ENCODE results near the gene CHRNA3. TPM values are rescaled to one million over a fixed set of nuclear protein-coding genes. Genes with fewer than 3 reads are reported as not detected.
A peak's percentile ranks its signal among the peaks of the same experiment; 100 is the strongest.

Gene CHRNA3
- total and polyA plus RNA-seq, 5 experiments from 2014 or later: not detected

GRCh38 chr15:78630886-78631633 lies 10.3 kb upstream of the CHRNA3 start:
- Mint-ChIP-seq H3K4me1 (no peaks in the 10 kb centered on the region), H3K27ac (no peak overlapping the region), H3K36me3 (peaks cover 0 to 9% (median 5%) of the 10 kb centered on the region in 3 donors), H3K9me3 (peaks cover 0 to 13% (median 3%) of the 10 kb centered on the region in 9 donors), H3K27me3 (peaks cover 3 to 24% (median 12%) of the 10 kb centered on the region in 5 donors), H3K4me3 (no peak overlapping the region)
- POLR2A ChIA-PET: no interaction called here
- DNase-seq: no peak
- ATAC-seq: no peak

- Mint-ChIP-seq H3K27ac (no peak overlapping the region), H3K36me3 (peaks cover 0 to 9% (median 5%) of the 10 kb centered on the region in 3 donors), H3K27me3 (peaks cover 3 to 22% (median 12%) of the 10 kb centered on the region in 5 donors), H3K9me3 (peaks cover 0 to 13% (median 3%) of the 10 kb centered on the region in 9 donors), H3K4me1 (no peaks in the 10 kb centered on the region), H3K4me3 (no peak overlapping the region)
- POLR2A ChIA-PET: no interaction called here
- DNase-seq (no peak), ATAC-seq (no peak)
Measured at GRCh38 chr15:78629716-78630065, 8.9 kb upstream of the CHRNA3 start.

DNA sequence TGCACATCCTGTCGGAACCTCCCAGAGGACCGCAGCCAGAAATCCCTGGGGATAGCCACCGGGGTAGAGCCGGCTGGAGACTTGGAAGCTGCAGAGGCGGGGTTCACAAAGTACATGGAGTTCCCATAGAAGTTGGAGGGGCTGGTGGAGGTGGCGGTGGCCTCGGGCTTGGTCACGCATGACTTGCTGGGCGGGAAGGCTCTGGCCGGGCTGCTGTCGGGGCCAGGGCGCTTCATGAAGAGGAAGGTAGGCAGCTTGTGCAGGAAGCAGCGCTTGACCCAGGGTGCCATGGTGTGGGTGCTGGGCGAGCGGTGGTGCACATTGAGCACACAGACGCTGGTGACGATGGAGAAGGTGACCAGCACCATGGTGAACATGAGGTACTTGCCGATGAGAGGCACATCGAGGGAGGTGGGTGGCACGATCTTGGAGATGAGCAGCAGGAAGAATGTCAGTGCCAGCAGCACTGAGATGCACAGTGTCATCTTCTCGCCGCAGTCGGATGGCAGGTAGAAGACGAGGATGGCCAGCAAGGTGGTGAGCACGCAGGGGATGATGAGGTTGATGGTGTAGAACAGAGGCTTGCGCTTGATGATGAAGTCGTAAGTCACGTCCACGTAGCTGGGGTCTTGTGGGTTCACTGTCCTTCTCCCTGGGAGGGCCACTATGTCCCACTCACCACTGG lies 8.4 kb upstream of the CHRNA3 start:
- Mint-ChIP-seq H3K36me3 (peaks cover 0 to 9% (median 5%) of the 10 kb centered on the region in 3 donors), H3K27ac (no peak overlapping the region), H3K9me3 (peaks cover 0 to 13% (median 3%) of the 10 kb centered on the region in 9 donors), H3K4me3 (no peak overlapping the region), H3K4me1 (no peaks in the 10 kb centered on the region), H3K27me3 (peaks cover 7 to 28% (median 13%) of the 10 kb centered on the region in 5 donors)
- DNase-seq (no peak), ATAC-seq (no peak)
- POLR2A ChIA-PET: no interaction called here

GRCh38 chr15:78628227-78628626 lies 7.4 kb upstream of the CHRNA3 start:
- H3K27me3 Mint-ChIP-seq: peaks cover 13 to 33% (median 19%) of the 10 kb centered on the region in 5 donors
- H3K4me3 Mint-ChIP-seq: no peak overlapping the region
- H3K27ac Mint-ChIP-seq: no peak overlapping the region
- H3K36me3 Mint-ChIP-seq: peaks cover 0 to 5% (median 4%) of the 10 kb centered on the region in 3 donors
- peaks cover 0 to 6% (median 3%) of the 10 kb centered on the region in 9 donors for H3K9me3 Mint-ChIP-seq
- DNase-seq (no peak), ATAC-seq (no peak)
- H3K4me1 Mint-ChIP-seq: no peaks in the 10 kb centered on the region
- POLR2A ChIA-PET: no interaction called here

GRCh38 chr15:78627348-78627747 lies 6.6 kb upstream of the CHRNA3 start:
- DNase-seq (no peak), ATAC-seq (no peak)
- POLR2A ChIA-PET: no interaction called here
- Mint-ChIP-seq H3K4me3 (no peak overlapping the region), H3K27ac (no peak overlapping the region), H3K9me3 (peaks cover 0 to 2% (median 0%) of the 10 kb centered on the region in 9 donors), H3K27me3 (peaks cover 17 to 37% (median 23%) of the 10 kb centered on the region in 5 donors), H3K4me1 (no peaks in the 10 kb centered on the region), H3K36me3 (no peaks in the 10 kb centered on the region)

GRCh38 chr15:78626381-78626995 lies 5.7 kb upstream of the CHRNA3 start:
- POLR2A ChIA-PET: no interaction called here
- H3K27ac Mint-ChIP-seq: no peak overlapping the region
- H3K27me3 Mint-ChIP-seq: peaks cover 24 to 46% (median 27%) of the 10 kb centered on the region in 5 donors
- no peaks in the 10 kb centered on the region for H3K36me3 Mint-ChIP-seq
- no peak overlapping the region for H3K4me3 Mint-ChIP-seq
- no peaks in the 10 kb centered on the region for H3K9me3 Mint-ChIP-seq
- H3K4me1 Mint-ChIP-seq: peaks cover 2 to 7% (median 6%) of the 10 kb centered on the region in 4 donors
- no peak for ATAC-seq
- DNase-seq: no peak

DNA sequence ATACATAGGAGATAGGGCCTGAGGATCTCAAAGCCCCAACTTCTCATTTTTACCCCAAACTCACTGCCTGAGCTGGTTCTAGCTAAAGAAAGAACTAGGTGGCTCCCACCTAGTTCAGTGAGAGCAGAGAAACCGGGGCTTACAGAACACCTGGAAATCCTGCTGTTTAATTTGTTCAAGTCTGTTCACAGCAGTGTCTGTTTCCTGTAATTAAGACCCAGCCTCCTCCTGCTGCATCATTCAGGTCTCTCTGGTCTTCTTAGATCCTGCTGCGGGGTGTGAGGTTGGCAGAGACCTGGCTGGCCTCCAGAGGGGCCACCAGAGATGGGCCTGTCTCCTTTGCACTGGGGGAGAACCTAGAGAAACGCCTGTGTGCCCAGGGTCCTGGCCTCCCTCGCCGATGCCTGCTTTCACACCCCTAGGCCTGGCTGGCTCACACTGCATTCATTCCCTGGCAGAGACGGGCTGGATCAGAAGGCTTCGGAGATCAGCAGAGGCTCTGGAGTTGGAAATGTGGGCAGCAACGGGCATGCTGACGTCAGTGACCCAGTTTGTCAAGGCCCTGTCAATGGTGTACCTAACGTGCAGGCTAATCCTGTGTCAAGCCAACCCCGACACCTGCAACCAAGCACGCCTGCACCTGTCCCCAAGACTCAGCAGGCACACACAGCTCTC lies 4.9 kb upstream of the CHRNA3 start:
- Mint-ChIP-seq H3K27me3 (peaks cover 28 to 51% (median 31%) of the 10 kb centered on the region in 5 donors), H3K4me3 (no peak overlapping the region), H3K36me3 (no peaks in the 10 kb centered on the region), H3K9me3 (no peaks in the 10 kb centered on the region), H3K27ac (no peak overlapping the region), H3K4me1 (peaks cover 2 to 12% (median 10%) of the 10 kb centered on the region in 4 donors)
- no peak for DNase-seq
- POLR2A ChIA-PET: no interaction called here
- ATAC-seq: no peak

- H3K9me3 Mint-ChIP-seq: no peaks in the 10 kb centered on the region
- H3K36me3 Mint-ChIP-seq: no peaks in the 10 kb centered on the region
- no peak for DNase-seq
- H3K4me1 Mint-ChIP-seq: peaks cover 2 to 12% (median 12%) of the 10 kb centered on the region in 4 donors
- POLR2A ChIA-PET: no interaction called here
- no peak overlapping the region for H3K4me3 Mint-ChIP-seq
- peaks cover 28 to 52% (median 33%) of the 10 kb centered on the region in 5 donors for H3K27me3 Mint-ChIP-seq
- ATAC-seq: no peak
- peak overlapping the region in 1 of 10 donors; percentile 16 for H3K27ac Mint-ChIP-seq
Measured at GRCh38 chr15:78624651-78625590, 4.1 kb upstream of the CHRNA3 start.

GRCh38 chr15:78623786-78624497 lies 3.1 kb upstream of the CHRNA3 start:
- no peak overlapping the region for H3K4me3 Mint-ChIP-seq
- DNase-seq (no peak), ATAC-seq (no peak)
- no peak overlapping the region for H3K27ac Mint-ChIP-seq
- H3K4me1 Mint-ChIP-seq: peaks cover 2 to 20% (median 16%) of the 10 kb centered on the region in 4 donors
- POLR2A ChIA-PET: interaction anchor here (0.6 kb wide), 1 partner anchor 115 kb away, joined by 3 read pairs; no protein-coding TSS in a partner anchor
- H3K27me3 Mint-ChIP-seq: peaks cover 33 to 54% (median 40%) of the 10 kb centered on the region in 5 donors
- H3K36me3 Mint-ChIP-seq: no peaks in the 10 kb centered on the region
- H3K9me3 Mint-ChIP-seq: no peaks in the 10 kb centered on the region

GRCh38 chr15:78621810-78622402 lies 1.1 kb upstream of the CHRNA3 start:
- ATAC-seq: peak in 1 of 2 donors; percentile 58
- Mint-ChIP-seq H3K4me3 (peak overlapping the region in 6 of 10 donors; percentile 18 to 65 (median 59)), H3K27ac (no peak overlapping the region), H3K4me1 (peaks cover 2 to 24% (median 18%) of the 10 kb centered on the region in 4 donors), H3K9me3 (no peaks in the 10 kb centered on the region), H3K36me3 (no peaks in the 10 kb centered on the region), H3K27me3 (peaks cover 34 to 66% (median 40%) of the 10 kb centered on the region in 5 donors)
- POLR2A ChIA-PET: no interaction called here
- DNase-seq: no peak

- no peaks in the 10 kb centered on the region for H3K36me3 Mint-ChIP-seq
- H3K4me3 Mint-ChIP-seq: peak overlapping the region in 5 of 10 donors; percentile 26 to 58 (median 41)
- POLR2A ChIA-PET: no interaction called here
- H3K27ac Mint-ChIP-seq: no peak overlapping the region
- peaks cover 33 to 66% (median 40%) of the 10 kb centered on the region in 5 donors for H3K27me3 Mint-ChIP-seq
- H3K9me3 Mint-ChIP-seq: no peaks in the 10 kb centered on the region
- H3K4me1 Mint-ChIP-seq: peaks cover 2 to 24% (median 18%) of the 10 kb centered on the region in 4 donors
- ATAC-seq: no peak
- no peak for DNase-seq
Measured at GRCh38 chr15:78620021-78620526, 722 bp downstream of the CHRNA3 start.

Measured in naive thymus-derived CD8-positive, alpha-beta T cell (primary cell).